ENCODE measurements around the gene ACVR1B.

ACVR1B gene

DNA sequence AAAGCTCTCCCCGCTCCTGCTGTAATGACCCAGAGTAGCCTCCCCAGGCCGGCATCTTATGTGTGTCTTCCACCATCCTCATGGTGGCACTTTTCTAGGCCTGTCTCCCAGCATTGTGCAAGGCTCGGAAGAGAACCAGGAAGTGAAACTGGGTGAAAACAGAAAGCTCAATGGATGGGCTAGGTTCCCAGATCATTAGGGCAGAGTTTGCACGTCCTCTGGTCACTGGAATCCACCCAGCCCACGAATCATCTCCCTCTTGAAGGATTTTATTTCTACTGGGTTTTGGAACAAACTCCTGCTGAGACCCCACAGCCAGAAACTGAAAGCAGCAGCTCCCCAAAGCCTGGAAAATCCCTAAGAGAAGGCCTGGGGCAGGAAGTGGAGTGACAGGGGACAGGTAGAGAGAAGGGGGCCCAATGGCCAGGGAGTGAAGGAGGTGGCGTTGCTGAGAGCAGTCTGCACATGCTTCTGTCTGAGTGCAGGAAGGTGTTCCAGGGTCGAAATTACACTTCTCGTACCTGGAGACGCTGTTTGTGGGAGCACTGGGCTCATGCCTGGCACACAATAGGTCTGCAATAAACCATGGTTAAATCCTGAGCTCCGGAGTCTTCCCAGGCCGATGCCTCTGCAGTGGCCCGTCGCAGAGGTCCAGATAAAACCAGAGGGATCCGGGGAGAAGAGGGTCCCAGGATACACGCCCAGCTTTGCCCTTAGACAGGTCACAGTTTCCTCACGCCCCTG lies 28.6 kb upstream of the ACVR1B start:
- no peaks in the 10 kb centered on the region for H3K27me3 ChIP-seq (ENCODE audit: insufficient read depth, poor library complexity, severe bottlenecking)
- no peaks in the 10 kb centered on the region for H3K9me3 ChIP-seq (ENCODE audit: severe bottlenecking)
- H3K4me3 ChIP-seq (ENCODE audit: severe bottlenecking): no peak overlapping the region
- no peak for TF ChIP-seq CTCF (IDR thresholded peaks at IDR 0.05; ENCODE audit: poor library complexity, severe bottlenecking)
- no peak for DNase-seq (ENCODE audit: low spot score)
- ATAC-seq (ENCODE audit: low read depth): no peak
- no peaks in the 10 kb centered on the region for H3K36me3 ChIP-seq (ENCODE audit: low read depth)
- no peaks in the 10 kb centered on the region for H3K4me1 ChIP-seq (ENCODE audit: insufficient read depth, poor library complexity, severe bottlenecking)
- H3K27ac ChIP-seq (ENCODE audit: poor library complexity, severe bottlenecking): no peak overlapping the region

GRCh38 chr12:51923506-51924365 lies 27.8 kb upstream of the ACVR1B start:
- no peaks in the 10 kb centered on the region for H3K4me1 ChIP-seq (ENCODE audit: insufficient read depth, poor library complexity, severe bottlenecking)
- no peaks in the 10 kb centered on the region for H3K9me3 ChIP-seq (ENCODE audit: severe bottlenecking)
- no peak overlapping the region for H3K4me3 ChIP-seq (ENCODE audit: severe bottlenecking)
- TF ChIP-seq CTCF (IDR thresholded peaks at IDR 0.05; ENCODE audit: poor library complexity, severe bottlenecking): peak; percentile 69
- H3K27ac ChIP-seq (ENCODE audit: poor library complexity, severe bottlenecking): no peak overlapping the region
- ATAC-seq (ENCODE audit: low read depth): peak; percentile 44; the same call in 1 of the 3 replicates
- no peaks in the 10 kb centered on the region for H3K27me3 ChIP-seq (ENCODE audit: insufficient read depth, poor library complexity, severe bottlenecking)
- DNase-seq (ENCODE audit: low spot score): no peak
- H3K36me3 ChIP-seq (ENCODE audit: low read depth): no peaks in the 10 kb centered on the region

DNA sequence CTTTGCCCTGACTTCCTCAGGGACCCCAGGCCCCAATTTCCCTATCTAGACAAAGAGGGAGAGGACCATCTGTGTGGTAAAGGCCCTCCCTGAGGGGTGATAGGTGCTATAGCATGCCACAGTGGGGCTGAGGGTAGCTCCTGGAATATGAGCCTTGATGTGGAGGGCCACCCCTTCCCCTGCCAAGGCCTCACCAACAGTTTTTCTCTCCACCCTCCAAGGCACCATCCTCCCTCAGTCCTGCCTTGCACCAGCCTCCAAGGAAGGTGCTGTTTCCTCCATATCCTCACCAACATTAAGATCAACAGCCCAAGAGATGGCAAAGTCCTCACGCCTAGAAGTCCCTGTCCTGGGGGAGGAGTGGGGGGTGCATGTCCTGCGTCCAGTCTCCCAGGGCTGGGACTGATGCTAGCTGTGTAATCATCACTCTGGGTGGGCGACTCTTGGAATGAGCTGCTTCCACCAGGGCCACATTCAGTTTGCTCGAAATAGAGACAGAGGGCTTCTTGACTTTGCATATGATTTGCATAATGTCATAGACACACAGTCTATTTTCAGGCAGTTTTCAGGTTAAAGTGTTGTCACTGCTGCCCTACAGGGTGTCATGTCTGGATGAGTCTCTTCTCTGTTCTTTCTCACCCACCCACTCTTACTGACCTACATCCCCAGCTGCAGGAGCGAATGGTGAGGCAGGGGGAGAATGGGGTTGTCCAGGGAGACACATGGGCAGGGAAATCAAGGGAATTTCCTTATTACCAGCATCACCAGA lies 26.8 kb upstream of the ACVR1B start:
- Histone ChIP-seq H3K9me3 (ENCODE audit: severe bottlenecking) (no peaks in the 10 kb centered on the region), H3K27me3 (ENCODE audit: insufficient read depth, poor library complexity, severe bottlenecking) (no peaks in the 10 kb centered on the region), H3K27ac (ENCODE audit: poor library complexity, severe bottlenecking) (no peak overlapping the region), H3K36me3 (ENCODE audit: low read depth) (no peaks in the 10 kb centered on the region), H3K4me3 (ENCODE audit: severe bottlenecking) (no peak overlapping the region), H3K4me1 (ENCODE audit: insufficient read depth, poor library complexity, severe bottlenecking) (no peaks in the 10 kb centered on the region)
- ATAC-seq (ENCODE audit: low read depth) (no peak), DNase-seq (ENCODE audit: low spot score) (no peak)
- TF ChIP-seq CTCF (IDR thresholded peaks at IDR 0.05; ENCODE audit: poor library complexity, severe bottlenecking): no peak

- H3K36me3 ChIP-seq (ENCODE audit: low read depth): no peaks in the 10 kb centered on the region
- DNase-seq (ENCODE audit: low spot score): no peak
- no peak overlapping the region for H3K4me3 ChIP-seq (ENCODE audit: severe bottlenecking)
- H3K27ac ChIP-seq (ENCODE audit: poor library complexity, severe bottlenecking): no peak overlapping the region
- H3K27me3 ChIP-seq (ENCODE audit: insufficient read depth, poor library complexity, severe bottlenecking): no peaks in the 10 kb centered on the region
- TF ChIP-seq CTCF (IDR thresholded peaks at IDR 0.05; ENCODE audit: poor library complexity, severe bottlenecking): no peak
- no peaks in the 10 kb centered on the region for H3K9me3 ChIP-seq (ENCODE audit: severe bottlenecking)
- no peak for ATAC-seq (ENCODE audit: low read depth)
- H3K4me1 ChIP-seq (ENCODE audit: insufficient read depth, poor library complexity, severe bottlenecking): no peaks in the 10 kb centered on the region
These were observed 26.0 kb upstream of the ACVR1B start for GRCh38 chr12:51925346-51926063.
